ENCODE results near the gene TCOF1. TPM values are rescaled to one million over a fixed set of nuclear protein-coding genes. Genes with fewer than 3 reads are reported as not detected.

Gene TCOF1
- total and polyA plus RNA-seq, 2 experiments from 2014 or later = 86.8 to 165 TPM

GRCh38 chr5:150397146-150397781, 39.8 kb downstream of the TCOF1 start:
- Histone ChIP-seq H3F3A (replicated peaks; ENCODE audit: low read depth) (0 out of 2 replicates have a peak, but pooled peaks cover 7% of the 10 kb centered on the region), H3K4me2 (no peak overlapping the region), H4K20me1 (replicated peaks; ENCODE audit: insufficient read depth) (peaks cover 7% of the 10 kb centered on the region; the same call in 1 of the 2 replicates), H3K36me3 (ENCODE audit: insufficient read depth) (peaks cover 29% of the 10 kb centered on the region), H2AFZ (no peak overlapping the region), H3K4me3 (no peak overlapping the region), H3K27ac (ENCODE audit: low read depth) (no peak overlapping the region), H3K79me2 (replicated peaks; ENCODE audit: insufficient read depth) (no peaks in the 10 kb centered on the region), H3K27me3 (ENCODE audit: insufficient read depth) (no peaks in the 10 kb centered on the region), H3K4me1 (ENCODE audit: insufficient read depth) (no peaks in the 10 kb centered on the region), H3K9me2 (ENCODE audit: insufficient read depth) (no peaks in the 10 kb centered on the region)
- H3K27ac Mint-ChIP-seq = no peak overlapping the region
- H3K36me3 Mint-ChIP-seq (ENCODE audit: low read depth) = peaks cover 88% of the 10 kb centered on the region
- H3K4me1 Mint-ChIP-seq = no peaks in the 10 kb centered on the region; the same call in 2 of the 3 replicates
- H3K9me3 Mint-ChIP-seq = no peaks in the 10 kb centered on the region
- no peak overlapping the region for H3K4me3 Mint-ChIP-seq
- peak; percentile 11; the same call in 1 of the 3 replicates for ATAC-seq
- TF ChIP-seq, protein P1, sequence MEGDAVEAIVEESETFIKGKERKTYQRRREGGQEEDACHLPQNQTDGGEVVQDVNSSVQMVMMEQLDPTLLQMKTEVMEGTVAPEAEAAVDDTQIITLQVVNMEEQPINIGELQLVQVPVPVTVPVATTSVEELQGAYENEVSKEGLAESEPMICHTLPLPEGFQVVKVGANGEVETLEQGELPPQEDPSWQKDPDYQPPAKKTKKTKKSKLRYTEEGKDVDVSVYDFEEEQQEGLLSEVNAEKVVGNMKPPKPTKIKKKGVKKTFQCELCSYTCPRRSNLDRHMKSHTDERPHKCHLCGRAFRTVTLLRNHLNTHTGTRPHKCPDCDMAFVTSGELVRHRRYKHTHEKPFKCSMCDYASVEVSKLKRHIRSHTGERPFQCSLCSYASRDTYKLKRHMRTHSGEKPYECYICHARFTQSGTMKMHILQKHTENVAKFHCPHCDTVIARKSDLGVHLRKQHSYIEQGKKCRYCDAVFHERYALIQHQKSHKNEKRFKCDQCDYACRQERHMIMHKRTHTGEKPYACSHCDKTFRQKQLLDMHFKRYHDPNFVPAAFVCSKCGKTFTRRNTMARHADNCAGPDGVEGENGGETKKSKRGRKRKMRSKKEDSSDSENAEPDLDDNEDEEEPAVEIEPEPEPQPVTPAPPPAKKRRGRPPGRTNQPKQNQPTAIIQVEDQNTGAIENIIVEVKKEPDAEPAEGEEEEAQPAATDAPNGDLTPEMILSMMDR (conservative IDR thresholded peaks at IDR 0.05; ENCODE audit: low read depth in 2 of 2) = peak in 1 of 2 experiments; percentile 39; a peak in 2 of 4 replicates
- no peak for TF ChIP-seq CREB1 (CRISPR knock-in tag; IDR thresholded peaks at IDR 0.05; ENCODE audit: low read depth)
- peaks cover 7% of the 10 kb centered on the region for H3K27me3 Mint-ChIP-seq (ENCODE audit: insufficient read depth, low read depth, poor library complexity)
- peak; percentile 30 for DNase-seq (ENCODE audit: low spot score)

- no peaks in the 10 kb centered on the region for H3K9me2 ChIP-seq (ENCODE audit: insufficient read depth)
- 0 out of 2 replicates have a peak, but pooled peaks cover 7% of the 10 kb centered on the region for H3F3A ChIP-seq (replicated peaks; ENCODE audit: low read depth)
- Mint-ChIP-seq H3K27ac (no peak overlapping the region), H3K4me1 (no peaks in the 10 kb centered on the region; the same call in 2 of the 3 replicates), H3K36me3 (ENCODE audit: low read depth) (peaks cover 85% of the 10 kb centered on the region), H3K9me3 (no peaks in the 10 kb centered on the region; the same call in 2 of the 3 replicates), H3K27me3 (ENCODE audit: insufficient read depth, low read depth, poor library complexity) (peaks cover 13% of the 10 kb centered on the region), H3K4me3 (peak overlapping the region; percentile 5; the same call in 1 of the 3 replicates)
- no peaks in the 10 kb centered on the region for H3K27me3 ChIP-seq (ENCODE audit: insufficient read depth)
- no peak overlapping the region for H3K4me2 ChIP-seq
- DNase-seq (ENCODE audit: low spot score) = no peak
- peak; percentile 6; the same call in 2 of the 3 replicates for ATAC-seq
- no peaks in the 10 kb centered on the region for H3K4me1 ChIP-seq (ENCODE audit: insufficient read depth)
- peaks cover 21% of the 10 kb centered on the region for H3K36me3 ChIP-seq (ENCODE audit: insufficient read depth)
- H3K27ac ChIP-seq (ENCODE audit: low read depth) = no peak overlapping the region
- peaks cover 7% of the 10 kb centered on the region; the same call in 1 of the 2 replicates for H4K20me1 ChIP-seq (replicated peaks; ENCODE audit: insufficient read depth)
- no peak overlapping the region for H3K4me3 ChIP-seq
- no peak overlapping the region for H2AFZ ChIP-seq
- H3K79me2 ChIP-seq (replicated peaks; ENCODE audit: insufficient read depth) = no peaks in the 10 kb centered on the region
- TF ChIP-seq, protein P1 (conservative IDR thresholded peaks at IDR 0.05; ENCODE audit: low read depth in 2 of 2) = peak in 1 of 2 experiments; percentile 30; a peak in 2 of 4 replicates
- TF ChIP-seq, protein P2, sequence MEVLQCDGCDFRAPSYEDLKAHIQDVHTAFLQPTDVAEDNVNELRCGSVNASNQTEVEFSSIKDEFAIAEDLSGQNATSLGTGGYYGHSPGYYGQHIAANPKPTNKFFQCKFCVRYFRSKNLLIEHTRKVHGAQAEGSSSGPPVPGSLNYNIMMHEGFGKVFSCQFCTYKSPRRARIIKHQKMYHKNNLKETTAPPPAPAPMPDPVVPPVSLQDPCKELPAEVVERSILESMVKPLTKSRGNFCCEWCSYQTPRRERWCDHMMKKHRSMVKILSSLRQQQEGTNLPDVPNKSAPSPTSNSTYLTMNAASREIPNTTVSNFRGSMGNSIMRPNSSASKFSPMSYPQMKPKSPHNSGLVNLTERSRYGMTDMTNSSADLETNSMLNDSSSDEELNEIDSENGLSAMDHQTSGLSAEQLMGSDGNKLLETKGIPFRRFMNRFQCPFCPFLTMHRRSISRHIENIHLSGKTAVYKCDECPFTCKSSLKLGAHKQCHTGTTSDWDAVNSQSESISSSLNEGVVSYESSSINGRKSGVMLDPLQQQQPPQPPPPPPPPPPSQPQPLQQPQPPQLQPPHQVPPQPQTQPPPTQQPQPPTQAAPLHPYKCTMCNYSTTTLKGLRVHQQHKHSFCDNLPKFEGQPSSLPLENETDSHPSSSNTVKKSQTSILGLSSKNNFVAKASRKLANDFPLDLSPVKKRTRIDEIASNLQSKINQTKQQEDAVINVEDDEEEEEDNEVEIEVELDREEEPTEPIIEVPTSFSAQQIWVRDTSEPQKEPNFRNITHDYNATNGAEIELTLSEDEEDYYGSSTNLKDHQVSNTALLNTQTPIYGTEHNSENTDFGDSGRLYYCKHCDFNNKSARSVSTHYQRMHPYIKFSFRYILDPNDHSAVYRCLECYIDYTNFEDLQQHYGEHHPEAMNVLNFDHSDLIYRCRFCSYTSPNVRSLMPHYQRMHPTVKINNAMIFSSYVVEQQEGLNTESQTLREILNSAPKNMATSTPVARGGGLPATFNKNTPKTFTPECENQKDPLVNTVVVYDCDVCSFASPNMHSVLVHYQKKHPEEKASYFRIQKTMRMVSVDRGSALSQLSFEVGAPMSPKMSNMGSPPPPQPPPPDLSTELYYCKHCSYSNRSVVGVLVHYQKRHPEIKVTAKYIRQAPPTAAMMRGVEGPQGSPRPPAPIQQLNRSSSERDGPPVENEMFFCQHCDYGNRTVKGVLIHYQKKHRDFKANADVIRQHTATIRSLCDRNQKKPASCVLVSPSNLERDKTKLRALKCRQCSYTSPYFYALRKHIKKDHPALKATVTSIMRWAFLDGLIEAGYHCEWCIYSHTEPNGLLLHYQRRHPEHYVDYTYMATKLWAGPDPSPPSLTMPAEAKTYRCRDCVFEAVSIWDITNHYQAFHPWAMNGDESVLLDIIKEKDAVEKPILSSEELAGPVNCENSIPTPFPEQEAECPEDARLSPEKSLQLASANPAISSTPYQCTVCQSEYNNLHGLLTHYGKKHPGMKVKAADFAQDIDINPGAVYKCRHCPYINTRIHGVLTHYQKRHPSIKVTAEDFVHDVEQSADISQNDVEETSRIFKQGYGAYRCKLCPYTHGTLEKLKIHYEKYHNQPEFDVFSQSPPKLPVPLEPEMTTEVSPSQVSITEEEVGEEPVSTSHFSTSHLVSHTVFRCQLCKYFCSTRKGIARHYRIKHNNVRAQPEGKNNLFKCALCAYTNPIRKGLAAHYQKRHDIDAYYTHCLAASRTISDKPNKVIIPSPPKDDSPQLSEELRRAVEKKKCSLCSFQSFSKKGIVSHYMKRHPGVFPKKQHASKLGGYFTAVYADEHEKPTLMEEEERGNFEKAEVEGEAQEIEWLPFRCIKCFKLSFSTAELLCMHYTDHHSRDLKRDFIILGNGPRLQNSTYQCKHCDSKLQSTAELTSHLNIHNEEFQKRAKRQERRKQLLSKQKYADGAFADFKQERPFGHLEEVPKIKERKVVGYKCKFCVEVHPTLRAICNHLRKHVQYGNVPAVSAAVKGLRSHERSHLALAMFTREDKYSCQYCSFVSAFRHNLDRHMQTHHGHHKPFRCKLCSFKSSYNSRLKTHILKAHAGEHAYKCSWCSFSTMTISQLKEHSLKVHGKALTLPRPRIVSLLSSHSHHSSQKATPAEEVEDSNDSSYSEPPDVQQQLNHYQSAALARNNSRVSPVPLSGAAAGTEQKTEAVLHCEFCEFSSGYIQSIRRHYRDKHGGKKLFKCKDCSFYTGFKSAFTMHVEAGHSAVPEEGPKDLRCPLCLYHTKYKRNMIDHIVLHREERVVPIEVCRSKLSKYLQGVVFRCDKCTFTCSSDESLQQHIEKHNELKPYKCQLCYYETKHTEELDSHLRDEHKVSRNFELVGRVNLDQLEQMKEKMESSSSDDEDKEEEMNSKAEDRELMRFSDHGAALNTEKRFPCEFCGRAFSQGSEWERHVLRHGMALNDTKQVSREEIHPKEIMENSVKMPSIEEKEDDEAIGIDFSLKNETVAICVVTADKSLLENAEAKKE (CRISPR knock-in tag; IDR thresholded peaks at IDR 0.05) = no peak
- no peak for TF ChIP-seq CREB1 (CRISPR knock-in tag; IDR thresholded peaks at IDR 0.05; ENCODE audit: low read depth)
Observed at GRCh38 chr5:150397782-150398721, 40.6 kb downstream of the TCOF1 start.

Measured in GM23338 (cell line).